ENCODE measurements around the gene MOB3C.

The MOB3C gene

GRCh38 chr1:46562498-46562897 lies 54.1 kb downstream of the MOB3C start:
- Histone ChIP-seq H3K27me3 (ENCODE audit: control insufficient read depth in 1 of 2, insufficient read depth in 1 of 2, low read length in 2 of 2) (no peaks in the 10 kb centered on the region), H3K18ac (ENCODE audit: low read depth in 1 of 2, low read length in 2 of 2) (no peak overlapping the region), H4K8ac (ENCODE audit: low read length) (no peak overlapping the region), H3K23ac (ENCODE audit: low read length in 2 of 2) (no peak overlapping the region), H3K4ac (ENCODE audit: low read depth in 1 of 2, low read length in 2 of 2) (no peak overlapping the region), H2BK12ac (ENCODE audit: low read length in 2 of 2) (no peak overlapping the region), H3K14ac (ENCODE audit: low read length in 2 of 2) (no peak overlapping the region), H2BK5ac (ENCODE audit: low read depth, low read length, poor library complexity, severe bottlenecking) (no peak overlapping the region), H3K4me2 (ENCODE audit: low read length, poor library complexity, severe bottlenecking) (no peak overlapping the region), H3K4me1 (ENCODE audit: control insufficient read depth, insufficient read depth, low read depth, low read length) (no peaks in the 10 kb centered on the region), H3K4me3 (ENCODE audit: insufficient read depth in 1 of 2, low read depth in 1 of 2, low read length in 2 of 2) (no peak overlapping the region), H3K9ac (ENCODE audit: low read length) (no peak overlapping the region), H3K9me3 (ENCODE audit: control insufficient read depth, low read length) (no peaks in the 10 kb centered on the region), H2BK15ac (ENCODE audit: low read depth, poor library complexity, severe bottlenecking) (no peak overlapping the region), H3K27ac (ENCODE audit: low read length, poor library complexity, severe bottlenecking) (no peak overlapping the region), H2AFZ (ENCODE audit: low read depth, low read length) (no peak overlapping the region), H3K79me1 (replicated peaks; ENCODE audit: low read length, poor library complexity, severe bottlenecking) (no peaks in the 10 kb centered on the region), H4K91ac (ENCODE audit: low read length) (peak overlapping the region; percentile 30), H2BK120ac (ENCODE audit: low read depth, low read length) (no peak overlapping the region), H3K36me3 (ENCODE audit: control insufficient read depth in 1 of 2, insufficient read depth in 2 of 2, low read depth in 1 of 2, low read length in 2 of 2) (peaks cover 67 to 91% of the 10 kb centered on the region in 2 experiments), H2AK5ac (ENCODE audit: low read length, severe bottlenecking) (no peak overlapping the region)
- WGBS = 98% methylated on average over 15 of the region's 15 CpGs
- DNase-seq = no peak

- Histone ChIP-seq H3K18ac (ENCODE audit: low read depth in 1 of 2, low read length in 2 of 2) (no peak overlapping the region), H3K23ac (ENCODE audit: low read length in 2 of 2) (no peak overlapping the region), H3K4me1 (ENCODE audit: control insufficient read depth, insufficient read depth, low read depth, low read length) (no peaks in the 10 kb centered on the region), H3K14ac (ENCODE audit: low read length in 2 of 2) (no peak overlapping the region), H2BK120ac (ENCODE audit: low read depth, low read length) (no peak overlapping the region), H2BK12ac (ENCODE audit: low read length in 2 of 2) (no peak overlapping the region), H3K4me3 (ENCODE audit: insufficient read depth in 1 of 2, low read depth in 1 of 2, low read length in 2 of 2) (no peak overlapping the region), H2AK5ac (ENCODE audit: low read length, severe bottlenecking) (no peak overlapping the region), H4K8ac (ENCODE audit: low read length) (no peak overlapping the region), H3K36me3 (ENCODE audit: control insufficient read depth in 1 of 2, insufficient read depth in 2 of 2, low read depth in 1 of 2, low read length in 2 of 2) (peaks cover 50 to 61% of the 10 kb centered on the region in 2 experiments), H4K91ac (ENCODE audit: low read length) (no peak overlapping the region), H2BK15ac (ENCODE audit: low read depth, poor library complexity, severe bottlenecking) (no peak overlapping the region), H3K79me1 (replicated peaks; ENCODE audit: low read length, poor library complexity, severe bottlenecking) (no peaks in the 10 kb centered on the region), H2AFZ (ENCODE audit: low read depth, low read length) (no peak overlapping the region), H3K4ac (ENCODE audit: low read depth in 1 of 2, low read length in 2 of 2) (no peak overlapping the region), H3K27ac (ENCODE audit: low read length, poor library complexity, severe bottlenecking) (no peak overlapping the region), H3K27me3 (ENCODE audit: control insufficient read depth in 1 of 2, insufficient read depth in 1 of 2, low read length in 2 of 2) (no peaks in the 10 kb centered on the region), H2BK5ac (ENCODE audit: low read depth, low read length, poor library complexity, severe bottlenecking) (no peak overlapping the region), H3K4me2 (ENCODE audit: low read length, poor library complexity, severe bottlenecking) (no peak overlapping the region), H3K9ac (ENCODE audit: low read length) (no peak overlapping the region), H3K9me3 (ENCODE audit: control insufficient read depth, low read length) (no peaks in the 10 kb centered on the region)
- 95% methylated on average over 8 of the region's 8 CpGs for WGBS
- DNase-seq = no peak
These were observed 57.6 kb downstream of the MOB3C start for GRCh38 chr1:46558966-46559365.

- Histone ChIP-seq H2BK12ac (ENCODE audit: low read length in 2 of 2) (no peak overlapping the region), H2AK5ac (ENCODE audit: low read length, severe bottlenecking) (no peak overlapping the region), H3K9me3 (ENCODE audit: control insufficient read depth, low read length) (no peaks in the 10 kb centered on the region)
These were observed 58.3 kb downstream of the MOB3C start for GRCh38 chr1:46558141-46558963.

More at GRCh38 chr1:46558141-46558963, 58.3 kb downstream of the MOB3C start:
- no peak overlapping the region for H4K8ac ChIP-seq (ENCODE audit: low read length)
- no peak overlapping the region for H2AFZ ChIP-seq (ENCODE audit: low read depth, low read length)
- DNase-seq = no peak
- H3K4me3 ChIP-seq (ENCODE audit: insufficient read depth in 1 of 2, low read depth in 1 of 2, low read length in 2 of 2) = no peak overlapping the region
- no peak overlapping the region for H2BK5ac ChIP-seq (ENCODE audit: low read depth, low read length, poor library complexity, severe bottlenecking)
- H3K4me1 ChIP-seq (ENCODE audit: control insufficient read depth, insufficient read depth, low read depth, low read length) = no peaks in the 10 kb centered on the region
- H2BK120ac ChIP-seq (ENCODE audit: low read depth, low read length) = no peak overlapping the region
- H3K4ac ChIP-seq (ENCODE audit: low read depth in 1 of 2, low read length in 2 of 2) = no peak overlapping the region
- no peak overlapping the region for H3K18ac ChIP-seq (ENCODE audit: low read depth in 1 of 2, low read length in 2 of 2)
- H3K27me3 ChIP-seq (ENCODE audit: control insufficient read depth in 1 of 2, insufficient read depth in 1 of 2, low read length in 2 of 2) = peaks cover under 1 to 4% of the 10 kb centered on the region in 2 experiments
- no peak overlapping the region for H3K23ac ChIP-seq (ENCODE audit: low read length in 2 of 2)
- peaks cover 50 to 58% of the 10 kb centered on the region in 2 experiments for H3K36me3 ChIP-seq (ENCODE audit: control insufficient read depth in 1 of 2, insufficient read depth in 2 of 2, low read depth in 1 of 2, low read length in 2 of 2)
- no peak overlapping the region for H3K9ac ChIP-seq (ENCODE audit: low read length)
- H3K4me2 ChIP-seq (ENCODE audit: low read length, poor library complexity, severe bottlenecking) = no peak overlapping the region
- H2BK15ac ChIP-seq (ENCODE audit: low read depth, poor library complexity, severe bottlenecking) = no peak overlapping the region
- H3K79me1 ChIP-seq (replicated peaks; ENCODE audit: low read length, poor library complexity, severe bottlenecking) = no peaks in the 10 kb centered on the region
- no peak overlapping the region for H3K27ac ChIP-seq (ENCODE audit: low read length, poor library complexity, severe bottlenecking)
- no peak overlapping the region for H4K91ac ChIP-seq (ENCODE audit: low read length)
- no peak overlapping the region for H3K14ac ChIP-seq (ENCODE audit: low read length in 2 of 2)
- WGBS = 85% methylated on average over 19 of the region's 20 CpGs
